MM.1S (cell line): ENCODE data around the gene TYW5.

ENCODE experiments used
- EZH2 ChIP-seq: fragments of 300-600 bp; sonication (generic); optimal IDR thresholded peaks from 2 replicates; pipeline ENCODE3; 2017; ENCODE audit warnings: low read depth, mild to moderate bottlenecking, antibody characterized with exemption, low read length, mixed read lengths
- TF ChIP-seq, protein P1 (sequence below): fragments of 300-600 bp; sonication (generic); IDR thresholded peaks from 2 replicates; pipeline ENCODE4 v1.5.1; 2016; ENCODE audit warnings: antibody characterized with exemption, low read length, mixed read lengths

DNA sequence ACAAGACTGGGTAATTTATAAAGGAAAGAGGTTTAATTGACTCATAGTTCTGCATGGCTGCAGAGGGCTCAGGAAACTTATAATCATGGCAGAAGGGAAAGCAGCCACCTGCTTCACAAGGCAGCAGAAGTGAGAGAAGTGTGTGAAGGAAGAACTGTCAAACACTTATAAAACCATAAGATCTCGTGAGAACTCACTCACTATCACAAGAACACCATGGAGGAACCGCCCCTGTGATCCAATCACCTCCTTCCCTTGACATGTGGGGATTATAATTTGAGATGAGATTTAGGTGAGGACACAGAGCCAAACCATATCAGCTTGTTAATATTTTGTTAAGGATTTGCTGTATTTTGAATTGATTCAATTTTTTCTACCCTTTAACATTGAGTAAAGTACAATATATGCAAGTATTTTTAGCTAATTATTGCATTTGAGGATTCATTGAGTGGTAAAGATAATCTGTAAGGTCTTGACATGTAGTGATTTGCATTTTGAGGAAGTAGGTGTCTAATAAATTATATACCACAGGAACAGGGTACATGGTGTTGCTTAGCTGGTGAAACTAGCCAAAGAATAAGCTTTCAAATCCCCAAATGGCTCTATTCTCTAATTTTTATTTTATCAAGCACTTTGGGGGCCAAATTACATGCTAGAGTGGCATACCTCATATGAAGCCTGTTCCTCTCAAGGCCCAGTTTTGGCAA lies 48.1 kb downstream of the TYW5 start:
- TF ChIP-seq, protein P1, sequence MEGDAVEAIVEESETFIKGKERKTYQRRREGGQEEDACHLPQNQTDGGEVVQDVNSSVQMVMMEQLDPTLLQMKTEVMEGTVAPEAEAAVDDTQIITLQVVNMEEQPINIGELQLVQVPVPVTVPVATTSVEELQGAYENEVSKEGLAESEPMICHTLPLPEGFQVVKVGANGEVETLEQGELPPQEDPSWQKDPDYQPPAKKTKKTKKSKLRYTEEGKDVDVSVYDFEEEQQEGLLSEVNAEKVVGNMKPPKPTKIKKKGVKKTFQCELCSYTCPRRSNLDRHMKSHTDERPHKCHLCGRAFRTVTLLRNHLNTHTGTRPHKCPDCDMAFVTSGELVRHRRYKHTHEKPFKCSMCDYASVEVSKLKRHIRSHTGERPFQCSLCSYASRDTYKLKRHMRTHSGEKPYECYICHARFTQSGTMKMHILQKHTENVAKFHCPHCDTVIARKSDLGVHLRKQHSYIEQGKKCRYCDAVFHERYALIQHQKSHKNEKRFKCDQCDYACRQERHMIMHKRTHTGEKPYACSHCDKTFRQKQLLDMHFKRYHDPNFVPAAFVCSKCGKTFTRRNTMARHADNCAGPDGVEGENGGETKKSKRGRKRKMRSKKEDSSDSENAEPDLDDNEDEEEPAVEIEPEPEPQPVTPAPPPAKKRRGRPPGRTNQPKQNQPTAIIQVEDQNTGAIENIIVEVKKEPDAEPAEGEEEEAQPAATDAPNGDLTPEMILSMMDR = no peak
- no peak for TF ChIP-seq EZH2
